Adrenal gland (tissue), 12 donors: Measurements from ENCODE around the gene POLR2H. TPM values are rescaled to one million over a fixed set of nuclear protein-coding genes. Genes with fewer than 3 reads are reported as not detected.

ENCODE experiments used
- DNase-seq, 7 donors: peaks; one replicate each; pipeline ENCODE4 v3.0.0-alpha.2; 2019 to 2020
- H3K27ac ChIP-seq, 5 donors: fragments of 200-600 bp; sonication (generic) in 4 of 5; 1 replicate in 3 of 5; 2 replicates in 2 of 5; pipeline versions ENCODE4 v1.5.1 to v1.8.0; 2016 to 2020; ENCODE audit warnings: mild to moderate bottlenecking in 1 of 5
- H3K27me3 ChIP-seq: fragments of 200-600 bp; 2 replicates; pipeline ENCODE4 v1.8.0; 2021
- H3K36me3 ChIP-seq, 2 donors: fragments of 200-600 bp; replicated peaks in 1 of 2; 1 replicate in 1 of 2; 2 replicates in 1 of 2; pipeline versions ENCODE4 v1.5.1 to v1.8.0; 2018 to 2022
- H3K4me1 ChIP-seq, 2 donors: fragments of 200-600 bp; replicated peaks in 1 of 2; 1 replicate in 1 of 2; 2 replicates in 1 of 2; pipeline versions ENCODE4 v1.5.1 to v1.8.0; 2018 to 2021
- H3K4me3 ChIP-seq, 4 donors: fragments of 200-600 bp; sonication (generic) in 3 of 4; one replicate each; pipeline ENCODE4 v1.5.1; 2016 to 2018
- H3K9me3 ChIP-seq, 3 donors: fragments of 200-600 bp; sonication (generic) in 1 of 3; replicated peaks in 1 of 3; 1 replicate in 2 of 3; 2 replicates in 1 of 3; pipeline versions ENCODE4 v1.5.1 to v1.8.0; 2016 to 2021
- CTCF ChIP-seq, 6 experiments: fragments of 450-650 bp in 4 of 6; fragments of 200-600 bp in 2 of 6; sonication (generic) in 1 of 6; IDR thresholded peaks; 1 replicate in 5 of 6; 2 replicates in 1 of 6; pipeline versions ENCODE4 v1.5.1 to v1.8.0; 2016 to 2021; ENCODE audit warnings: antibody characterized with exemption in 6 of 6, mild to moderate bottlenecking in 2 of 6, moderate library complexity in 1 of 6
- POLR2A ChIP-seq, 2 donors: fragments of 450-650 bp; IDR thresholded peaks; one replicate each; pipeline ENCODE4 v1.6.1; 2017; ENCODE audit warnings: antibody characterized with exemption in 2 of 2, mild to moderate bottlenecking in 2 of 2, moderate library complexity in 1 of 2
- WGBS, 4 donors: extraction: QIAGEN DNeasy Blood & Tissue Kit in 2 of 4; methylation state at CpG; one replicate each; pipeline versions ENCODE4 v1.1.5 to v1.1.7; 2013 to 2017; 5-methylcytosine and 5-hydroxymethylcytosine counted together
- intact Hi-C, 2 donors: fragments of 100-400 bp; cut with DNase I; formaldehyde crosslinking; loops; one replicate each; pipeline versions ENCODE4 v1.14.1 to v1.15.0; 2022 to 2023
- polyA plus RNA-seq, 3 donors: library from polyadenylated mRNA; stranded (reverse); fragments of 200-250 nt in 2 of 3; fragments of 350-450 nt in 1 of 3; fragmentation: Illumina TruSeq in 1 of 3; extraction: RNeasy Lipid Tissue Mini Kit (QIAGEN cat#74804) in 1 of 3; gene quantifications; one replicate each; pipeline ENCODE4 v1.2.3, GENCODE V29; 2013 to 2014
- total RNA-seq, 9 donors: library from RNA; depleted of rRNA in 4 of 9; stranded (reverse); fragments of >200 nt in 4 of 9; fragments of 120-200 nt in 1 of 9; fragmentation: NEBNext Ultra II Directional in 1 of 9; extraction: Animal tissue kit (Norgen Biotek cat#: 25700) in 1 of 9; gene quantifications; one replicate each; pipeline versions ENCODE4 v1.1.0 to v1.2.4, GENCODE V29; 2013 to 2023
- donor health status: healthy with polysubstance abuse.
- donor health status: Bipolar disorder and iron deficiency.
- donor health status: DM: yes; HTN: yes; CAD: no.
- donor health status: DM: no; HTN: no; CAD: no.
- donor health status: DM: no; HTN: no; CAD: no.
- donor health status: DM: yes; HTN: yes; CAD: no.

Gene POLR2H
- total and polyA plus RNA-seq, 12 donors, result 63.1 to 199 (median 77.7) TPM

GRCh38 chr3:184386047-184386806 lies 24.7 kb downstream of the POLR2H start:
- H3K4me3 ChIP-seq, result no peak overlapping the region
- no peaks in the 10 kb centered on the region for H3K9me3 ChIP-seq
- peaks cover 0 to 4% of the 10 kb centered on the region in 2 donors for H3K4me1 ChIP-seq
- no peak for TF ChIP-seq POLR2A (IDR thresholded peaks at IDR 0.05)
- DNase-seq, result no peak
- H3K27me3 ChIP-seq, result peaks cover 4% of the 10 kb centered on the region
- no peak overlapping the region for H3K27ac ChIP-seq
- H3K36me3 ChIP-seq, result no peaks in the 10 kb centered on the region
- WGBS, 4 donors, result 78 to 88% (median 79%) methylated on average over 5 to 37 of the region's 37 CpGs
- intact Hi-C loops, result no loop called here

GRCh38 chr3:184387174-184387714 lies 25.7 kb downstream of the POLR2H start:
- H3K4me1 ChIP-seq, result no peaks in the 10 kb centered on the region
- no peaks in the 10 kb centered on the region for H3K9me3 ChIP-seq
- H3K4me3 ChIP-seq, result no peak overlapping the region
- WGBS, 4 donors, result 92 to 96% (median 94%) methylated on average over 6 to 12 of the region's 12 CpGs
- intact Hi-C loops, result no loop called here
- no peaks in the 10 kb centered on the region for H3K36me3 ChIP-seq
- TF ChIP-seq CTCF (IDR thresholded peaks at IDR 0.05), result no peak
- no peak for TF ChIP-seq POLR2A (IDR thresholded peaks at IDR 0.05)
- H3K27me3 ChIP-seq, result peaks cover under 1% of the 10 kb centered on the region
- no peak overlapping the region for H3K27ac ChIP-seq
- DNase-seq, result no peak

GRCh38 chr3:184388164-184388935 lies 26.8 kb downstream of the POLR2H start:
- H3K27ac ChIP-seq, result no peak overlapping the region
- H3K9me3 ChIP-seq, result no peaks in the 10 kb centered on the region
- TF ChIP-seq POLR2A (IDR thresholded peaks at IDR 0.05) (no peak), CTCF (IDR thresholded peaks at IDR 0.05) (no peak)
- DNase-seq, result no peak
- WGBS, 4 donors, result 70 to 77% (median 75%) methylated on average over 6 to 8 of the region's 8 CpGs
- H3K36me3 ChIP-seq, result no peaks in the 10 kb centered on the region
- no peaks in the 10 kb centered on the region for H3K4me1 ChIP-seq
- H3K4me3 ChIP-seq, result no peak overlapping the region
- H3K27me3 ChIP-seq, result no peaks in the 10 kb centered on the region
- intact Hi-C loops, result no loop called here

GRCh38 chr3:184388936-184389230 lies 27.4 kb downstream of the POLR2H start:
- Histone ChIP-seq H3K27ac (no peak overlapping the region), H3K27me3 (no peaks in the 10 kb centered on the region), H3K9me3 (no peaks in the 10 kb centered on the region), H3K4me3 (no peak overlapping the region), H3K4me1 (no peaks in the 10 kb centered on the region), H3K36me3 (no peaks in the 10 kb centered on the region)
- intact Hi-C loops, result no loop called here
- 30 to 75% (median 64%) methylated on average over 2 to 8 of the region's 8 CpGs for WGBS, 4 donors
- no peak for TF ChIP-seq POLR2A (IDR thresholded peaks at IDR 0.05)
- no peak for TF ChIP-seq CTCF (IDR thresholded peaks at IDR 0.05)
- no peak for DNase-seq
